Measurements from ENCODE around the gene ZNF724.
A peak's percentile ranks its signal among the peaks of the same experiment; 100 is the strongest.
"Not testable (repeated sequence)": the region's sequence is repeated elsewhere in the genome, so short reads cannot be mapped to it uniquely, and the experiment has no call there.

The ZNF724 gene

GRCh38 chr19:23283925-23284324, 33.7 kb upstream of the ZNF724 start:
- peak; percentile 46 for TF ChIP-seq CTCF (IDR thresholded peaks at IDR 0.05; ENCODE audit: low read depth, low read length, missing control alignments)
- in situ Hi-C loops (cut with HindIII; ENCODE audit: low sequenced_read_pairs) = no loop called here
- DNase-seq (ENCODE audit: low read depth) = no peak
- no peak overlapping the region for H3K4me3 ChIP-seq (ENCODE audit: low read depth, low read length)

- TF ChIP-seq CTCF (IDR thresholded peaks at IDR 0.05; ENCODE audit: low read depth, low read length, missing control alignments) = no peak
- in situ Hi-C loops (cut with HindIII; ENCODE audit: low sequenced_read_pairs) = no loop called here
- no peak overlapping the region for H3K4me3 ChIP-seq (ENCODE audit: low read depth, low read length)
- DNase-seq (ENCODE audit: low read depth) = no peak
These were observed 31.6 kb upstream of the ZNF724 start for GRCh38 chr19:23281663-23282276.

GRCh38 chr19:23278118-23278517, 27.9 kb upstream of the ZNF724 start:
- H3K4me3 ChIP-seq (ENCODE audit: low read depth, low read length); in situ Hi-C loops (cut with HindIII; ENCODE audit: low sequenced_read_pairs); DNase-seq (ENCODE audit: low read depth): not testable (repeated sequence)

- peak overlapping the region; percentile 94 for H3K4me3 ChIP-seq (ENCODE audit: low read depth, low read length)
- peak; percentile 72 for DNase-seq (ENCODE audit: low read depth)
- in situ Hi-C loops (cut with HindIII; ENCODE audit: low sequenced_read_pairs) = no loop called here
- no peak for TF ChIP-seq CTCF (IDR thresholded peaks at IDR 0.05; ENCODE audit: low read depth, low read length, missing control alignments)
These were observed 23.6 kb upstream of the ZNF724 start for GRCh38 chr19:23273590-23274412.

- TF ChIP-seq CTCF (IDR thresholded peaks at IDR 0.05; ENCODE audit: low read depth, low read length, missing control alignments) = no peak
- peak overlapping the region; percentile 94 for H3K4me3 ChIP-seq (ENCODE audit: low read depth, low read length)
- DNase-seq (ENCODE audit: low read depth) = no peak
- in situ Hi-C loops (cut with HindIII; ENCODE audit: low sequenced_read_pairs) = no loop called here
These were observed 22.9 kb upstream of the ZNF724 start for GRCh38 chr19:23273022-23273589.

GRCh38 chr19:23263870-23264590, 13.8 kb upstream of the ZNF724 start:
- in situ Hi-C loops (cut with HindIII; ENCODE audit: low sequenced_read_pairs) = no loop called here
- DNase-seq (ENCODE audit: low read depth) = no peak
- H3K4me3 ChIP-seq (ENCODE audit: low read depth, low read length) = no peak overlapping the region
- no peak for TF ChIP-seq CTCF (IDR thresholded peaks at IDR 0.05; ENCODE audit: low read depth, low read length, missing control alignments)

Measured in astrocyte of the cerebellum (primary cell).